Measurements from ENCODE around the gene FHAD1. TPM values are rescaled to one million over a fixed set of nuclear protein-coding genes. Genes with fewer than 3 reads are reported as not detected.

Gene FHAD1
- total and polyA plus RNA-seq, 9 of the 15 experiments (the other 6 are each of a cell fraction or from before 2014, with no cell fraction given): 0.32 to 2.1 (median 1.5) TPM; not detected in 1

DNA sequence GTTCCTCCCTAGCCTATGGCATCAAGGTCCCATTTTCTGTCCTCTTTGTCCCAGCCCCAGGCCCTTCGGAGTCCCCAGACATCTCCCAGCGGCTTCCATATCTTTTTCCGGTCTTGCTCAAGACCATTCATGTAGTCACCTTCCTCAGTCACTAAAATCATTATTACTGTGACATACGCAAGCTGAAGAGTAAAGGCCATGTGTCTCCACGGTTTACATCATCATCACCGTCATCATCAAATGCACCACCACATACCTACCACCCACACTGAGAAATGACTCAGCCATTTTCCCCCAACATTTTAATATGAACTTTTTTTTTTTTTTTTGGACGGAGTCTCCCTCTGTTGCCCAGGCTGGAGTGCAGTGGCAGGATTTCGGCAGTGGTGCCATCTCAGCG is 43.4 kb downstream of the FHAD1 start (continued):
- TF ChIP-seq ZNF561 (CRISPR knock-in tag; conservative IDR thresholded peaks at IDR 0.05) (no peak), CREM (IDR thresholded peaks at IDR 0.05; ENCODE audit: low read depth) (peak; percentile 90), ZNF274 (IDR thresholded peaks at IDR 0.05; ENCODE audit: borderline replicate concordance, low read depth, low read length) (no peak), ZNF146 (CRISPR knock-in tag; IDR thresholded peaks at IDR 0.05; ENCODE audit: unreplicated experiment) (no peak), C11orf30 (IDR thresholded peaks at IDR 0.05; ENCODE audit: low read depth) (peak; percentile 84; the same call in 1 of the 2 replicates), GABPA (tag; conservative IDR thresholded peaks at IDR 0.05; ENCODE audit: low read depth) (peak; percentile 47), OTX1 (CRISPR knock-in tag; IDR thresholded peaks at IDR 0.05) (no peak), GTF2E2 (tag; IDR thresholded peaks at IDR 0.05) (no peak), COPS2 (conservative IDR thresholded peaks at IDR 0.05) (no peak), RFX1 (IDR thresholded peaks at IDR 0.05) (no peak), ZNF24 (IDR thresholded peaks at IDR 0.05) (0 out of 2 replicates have a peak, but pooled peaks have one; percentile 18), CEBPB (tag; IDR thresholded peaks at IDR 0.05) (peak; percentile 60)
- TF ChIP-seq, protein P1, sequence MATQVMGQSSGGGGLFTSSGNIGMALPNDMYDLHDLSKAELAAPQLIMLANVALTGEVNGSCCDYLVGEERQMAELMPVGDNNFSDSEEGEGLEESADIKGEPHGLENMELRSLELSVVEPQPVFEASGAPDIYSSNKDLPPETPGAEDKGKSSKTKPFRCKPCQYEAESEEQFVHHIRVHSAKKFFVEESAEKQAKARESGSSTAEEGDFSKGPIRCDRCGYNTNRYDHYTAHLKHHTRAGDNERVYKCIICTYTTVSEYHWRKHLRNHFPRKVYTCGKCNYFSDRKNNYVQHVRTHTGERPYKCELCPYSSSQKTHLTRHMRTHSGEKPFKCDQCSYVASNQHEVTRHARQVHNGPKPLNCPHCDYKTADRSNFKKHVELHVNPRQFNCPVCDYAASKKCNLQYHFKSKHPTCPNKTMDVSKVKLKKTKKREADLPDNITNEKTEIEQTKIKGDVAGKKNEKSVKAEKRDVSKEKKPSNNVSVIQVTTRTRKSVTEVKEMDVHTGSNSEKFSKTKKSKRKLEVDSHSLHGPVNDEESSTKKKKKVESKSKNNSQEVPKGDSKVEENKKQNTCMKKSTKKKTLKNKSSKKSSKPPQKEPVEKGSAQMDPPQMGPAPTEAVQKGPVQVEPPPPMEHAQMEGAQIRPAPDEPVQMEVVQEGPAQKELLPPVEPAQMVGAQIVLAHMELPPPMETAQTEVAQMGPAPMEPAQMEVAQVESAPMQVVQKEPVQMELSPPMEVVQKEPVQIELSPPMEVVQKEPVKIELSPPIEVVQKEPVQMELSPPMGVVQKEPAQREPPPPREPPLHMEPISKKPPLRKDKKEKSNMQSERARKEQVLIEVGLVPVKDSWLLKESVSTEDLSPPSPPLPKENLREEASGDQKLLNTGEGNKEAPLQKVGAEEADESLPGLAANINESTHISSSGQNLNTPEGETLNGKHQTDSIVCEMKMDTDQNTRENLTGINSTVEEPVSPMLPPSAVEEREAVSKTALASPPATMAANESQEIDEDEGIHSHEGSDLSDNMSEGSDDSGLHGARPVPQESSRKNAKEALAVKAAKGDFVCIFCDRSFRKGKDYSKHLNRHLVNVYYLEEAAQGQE (IDR thresholded peaks at IDR 0.05; ENCODE audit: borderline replicate concordance): no peak
- TF ChIP-seq, protein P1 (CRISPR knock-in tag; IDR thresholded peaks at IDR 0.05; ENCODE audit: low read depth): no peak
- TF ChIP-seq, protein P2, sequence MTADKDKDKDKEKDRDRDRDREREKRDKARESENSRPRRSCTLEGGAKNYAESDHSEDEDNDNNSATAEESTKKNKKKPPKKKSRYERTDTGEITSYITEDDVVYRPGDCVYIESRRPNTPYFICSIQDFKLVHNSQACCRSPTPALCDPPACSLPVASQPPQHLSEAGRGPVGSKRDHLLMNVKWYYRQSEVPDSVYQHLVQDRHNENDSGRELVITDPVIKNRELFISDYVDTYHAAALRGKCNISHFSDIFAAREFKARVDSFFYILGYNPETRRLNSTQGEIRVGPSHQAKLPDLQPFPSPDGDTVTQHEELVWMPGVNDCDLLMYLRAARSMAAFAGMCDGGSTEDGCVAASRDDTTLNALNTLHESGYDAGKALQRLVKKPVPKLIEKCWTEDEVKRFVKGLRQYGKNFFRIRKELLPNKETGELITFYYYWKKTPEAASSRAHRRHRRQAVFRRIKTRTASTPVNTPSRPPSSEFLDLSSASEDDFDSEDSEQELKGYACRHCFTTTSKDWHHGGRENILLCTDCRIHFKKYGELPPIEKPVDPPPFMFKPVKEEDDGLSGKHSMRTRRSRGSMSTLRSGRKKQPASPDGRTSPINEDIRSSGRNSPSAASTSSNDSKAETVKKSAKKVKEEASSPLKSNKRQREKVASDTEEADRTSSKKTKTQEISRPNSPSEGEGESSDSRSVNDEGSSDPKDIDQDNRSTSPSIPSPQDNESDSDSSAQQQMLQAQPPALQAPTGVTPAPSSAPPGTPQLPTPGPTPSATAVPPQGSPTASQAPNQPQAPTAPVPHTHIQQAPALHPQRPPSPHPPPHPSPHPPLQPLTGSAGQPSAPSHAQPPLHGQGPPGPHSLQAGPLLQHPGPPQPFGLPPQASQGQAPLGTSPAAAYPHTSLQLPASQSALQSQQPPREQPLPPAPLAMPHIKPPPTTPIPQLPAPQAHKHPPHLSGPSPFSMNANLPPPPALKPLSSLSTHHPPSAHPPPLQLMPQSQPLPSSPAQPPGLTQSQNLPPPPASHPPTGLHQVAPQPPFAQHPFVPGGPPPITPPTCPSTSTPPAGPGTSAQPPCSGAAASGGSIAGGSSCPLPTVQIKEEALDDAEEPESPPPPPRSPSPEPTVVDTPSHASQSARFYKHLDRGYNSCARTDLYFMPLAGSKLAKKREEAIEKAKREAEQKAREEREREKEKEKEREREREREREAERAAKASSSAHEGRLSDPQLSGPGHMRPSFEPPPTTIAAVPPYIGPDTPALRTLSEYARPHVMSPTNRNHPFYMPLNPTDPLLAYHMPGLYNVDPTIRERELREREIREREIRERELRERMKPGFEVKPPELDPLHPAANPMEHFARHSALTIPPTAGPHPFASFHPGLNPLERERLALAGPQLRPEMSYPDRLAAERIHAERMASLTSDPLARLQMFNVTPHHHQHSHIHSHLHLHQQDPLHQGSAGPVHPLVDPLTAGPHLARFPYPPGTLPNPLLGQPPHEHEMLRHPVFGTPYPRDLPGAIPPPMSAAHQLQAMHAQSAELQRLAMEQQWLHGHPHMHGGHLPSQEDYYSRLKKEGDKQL (CRISPR knock-in tag; IDR thresholded peaks at IDR 0.05; ENCODE audit: borderline replicate concordance): no peak
- TF ChIP-seq, protein P3, sequence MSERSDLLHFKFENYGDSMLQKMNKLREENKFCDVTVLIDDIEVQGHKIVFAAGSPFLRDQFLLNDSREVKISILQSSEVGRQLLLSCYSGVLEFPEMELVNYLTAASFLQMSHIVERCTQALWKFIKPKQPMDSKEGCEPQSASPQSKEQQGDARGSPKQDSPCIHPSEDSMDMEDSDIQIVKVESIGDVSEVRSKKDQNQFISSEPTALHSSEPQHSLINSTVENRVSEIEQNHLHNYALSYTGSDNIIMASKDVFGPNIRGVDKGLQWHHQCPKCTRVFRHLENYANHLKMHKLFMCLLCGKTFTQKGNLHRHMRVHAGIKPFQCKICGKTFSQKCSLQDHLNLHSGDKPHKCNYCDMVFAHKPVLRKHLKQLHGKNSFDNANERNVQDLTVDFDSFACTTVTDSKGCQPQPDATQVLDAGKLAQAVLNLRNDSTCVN (CRISPR knock-in tag; IDR thresholded peaks at IDR 0.05): no peak

Data from K562 (cell line).